Activated CD4-positive, CD25-positive, alpha-beta regulatory T cell (primary cell): ENCODE results near the gene CEBPZOS.

Experiments
- DNase-seq, 4 experiments: peaks; one replicate each; lab custom pipeline; 2025; lab: John Stamatoyannopoulos, UW

CEBPZOS gene

DNA sequence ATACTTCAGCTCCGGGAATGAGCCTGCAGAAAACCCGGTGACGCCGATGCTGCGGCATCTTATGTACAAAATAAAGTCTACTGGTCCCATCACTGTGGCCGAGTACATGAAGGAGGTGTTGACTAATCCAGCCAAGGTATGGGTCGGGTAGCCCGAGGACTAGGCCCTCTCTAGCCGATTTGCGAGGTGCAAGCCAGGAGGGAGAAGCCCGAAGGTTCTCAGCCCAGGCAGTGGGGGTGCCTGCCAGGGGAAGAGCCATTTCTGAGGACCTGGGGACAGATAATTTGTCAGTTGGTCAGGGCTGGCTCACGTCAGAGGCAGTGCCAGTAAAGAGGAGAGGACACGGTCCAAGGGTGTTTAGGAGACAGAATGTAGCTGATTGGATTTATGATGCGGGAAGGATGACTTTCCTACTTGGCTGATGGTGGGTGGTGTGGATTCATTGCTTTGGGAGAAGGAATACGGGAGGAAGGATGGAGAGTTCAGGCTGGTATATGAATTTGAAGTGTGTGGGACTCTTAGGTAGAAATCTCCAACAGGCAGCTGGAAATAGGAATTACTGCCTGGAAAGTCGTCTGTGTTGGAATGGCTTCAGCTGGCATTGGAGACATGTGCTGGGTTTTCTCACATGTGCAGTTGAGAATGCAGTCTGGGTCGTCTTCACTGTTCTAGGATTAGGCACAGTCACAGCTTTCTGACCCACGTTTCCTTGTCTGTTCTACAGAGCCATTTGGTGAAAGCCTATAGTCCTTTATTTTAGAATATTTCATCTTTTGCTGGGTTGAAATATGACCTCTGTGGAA is 36.0 kb downstream of the CEBPZOS start:
- DNase-seq, result no peak

DNA sequence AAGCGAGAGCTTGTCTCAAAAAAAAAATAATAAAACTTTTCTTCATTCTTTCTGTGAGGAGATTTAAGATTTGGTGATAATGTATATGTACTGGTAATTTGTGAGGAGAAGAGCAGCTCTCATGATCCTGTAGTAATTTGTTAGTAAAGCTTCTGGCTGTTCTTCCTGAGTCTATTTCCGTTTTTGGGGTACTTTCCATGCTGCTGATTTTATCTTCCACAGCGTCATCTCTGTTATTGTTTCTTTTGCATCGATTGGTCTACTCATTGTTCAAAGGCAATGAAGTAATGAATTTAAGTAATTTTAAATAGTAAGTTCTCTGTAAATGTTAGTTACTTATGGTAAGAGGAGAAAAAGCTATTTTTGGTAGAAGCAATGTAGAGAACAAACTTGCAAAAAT is 47.1 kb downstream of the CEBPZOS start:
- no peak for DNase-seq

DNA sequence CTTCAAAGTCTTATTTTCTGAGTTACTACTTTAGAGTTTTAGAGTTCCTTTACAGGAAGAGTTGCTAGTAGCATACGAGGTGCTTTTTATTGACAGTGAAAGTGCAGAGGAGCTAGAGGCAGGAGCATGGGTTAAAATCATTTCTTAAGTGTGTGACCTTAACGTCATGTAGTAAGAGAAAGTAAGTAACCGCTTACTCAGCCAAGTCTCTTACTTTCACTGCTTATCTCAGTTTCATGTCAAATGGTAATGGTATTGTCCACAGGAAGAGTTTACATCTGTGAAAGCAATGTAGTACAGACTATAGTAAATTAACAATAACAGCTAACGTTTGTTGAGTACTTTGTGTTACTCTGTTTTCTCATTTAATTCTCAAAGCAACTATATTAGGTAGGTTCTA is 47.7 kb downstream of the CEBPZOS start:
- DNase-seq, result no peak

DNA sequence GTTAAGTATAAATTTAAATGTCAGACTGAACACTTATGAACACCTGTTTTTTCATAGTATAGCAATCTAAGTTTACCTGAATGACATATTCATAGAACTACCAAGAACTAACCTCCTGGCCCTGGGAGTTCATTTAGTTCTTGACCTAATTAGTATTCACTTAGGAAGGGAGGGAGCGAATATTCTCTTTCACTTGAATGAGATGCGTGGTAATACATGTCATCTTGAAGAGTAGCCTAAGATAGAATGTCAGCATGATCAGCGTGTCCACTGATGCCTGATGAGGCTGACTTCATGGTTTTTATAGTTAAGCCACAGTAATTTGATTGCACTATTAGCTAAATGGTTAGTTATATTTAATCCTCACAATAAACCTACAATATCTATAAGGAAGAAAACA is 48.5 kb downstream of the CEBPZOS start:
- no peak for DNase-seq

DNA sequence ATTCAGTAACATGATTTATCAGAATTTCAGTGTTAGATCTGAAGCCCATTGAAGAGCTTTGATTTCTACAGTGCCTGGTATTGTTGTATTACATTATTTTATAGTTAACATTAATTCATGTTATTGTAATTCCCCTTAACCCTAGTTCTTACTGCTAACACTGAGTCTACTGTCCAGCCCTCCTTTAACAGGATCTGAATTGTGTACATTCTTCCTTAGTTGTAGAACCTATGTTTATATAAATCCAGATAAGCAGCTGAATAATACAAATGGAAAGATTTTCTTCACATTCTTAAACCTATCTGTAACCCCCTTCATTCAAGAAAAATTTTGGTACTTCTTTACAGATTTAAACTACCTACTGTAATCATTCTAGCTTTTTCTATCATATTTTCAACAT is 49.9 kb downstream of the CEBPZOS start:
- no peak for DNase-seq

DNA sequence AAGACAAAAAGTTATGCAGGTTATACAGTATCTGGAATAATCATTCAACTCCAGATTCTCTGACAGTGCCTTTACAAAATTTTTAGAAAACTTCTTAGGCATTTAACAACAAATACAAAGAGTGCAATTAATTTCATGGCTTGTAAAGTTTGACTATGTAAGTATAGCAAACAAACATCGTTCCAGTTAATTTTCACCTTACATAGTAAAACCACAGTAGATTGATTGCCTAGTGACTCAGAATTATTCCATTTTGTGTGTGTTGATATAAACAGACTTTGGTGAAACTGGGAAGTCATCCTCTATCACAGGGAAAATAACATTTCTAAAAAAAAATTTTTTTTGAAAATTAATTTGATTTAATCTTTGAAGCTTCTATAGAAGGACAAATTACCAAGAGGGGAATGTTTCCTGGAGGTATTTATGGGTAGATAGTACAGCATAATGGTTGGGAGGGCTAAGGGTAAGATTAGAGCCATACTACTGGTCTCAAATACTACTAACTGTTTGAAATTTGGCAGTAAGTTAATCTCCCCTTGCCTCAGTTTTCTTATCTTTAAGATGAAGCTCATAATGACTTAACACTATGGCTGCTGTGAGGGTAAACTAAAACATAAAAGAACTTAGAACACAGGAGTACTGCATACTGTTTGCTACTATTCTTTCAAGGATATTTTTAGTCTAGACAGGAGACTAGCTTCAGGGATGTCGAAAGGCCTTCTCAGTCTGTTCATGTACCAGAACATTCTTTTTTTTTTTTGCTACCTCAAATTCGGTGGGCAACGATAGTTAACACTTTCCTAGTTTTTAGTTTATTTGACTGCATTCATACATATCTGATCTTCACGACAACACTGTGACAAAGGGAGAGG is 54.8 kb downstream of the CEBPZOS start:
- DNase-seq, result no peak
